Measurements from ENCODE around the gene SAMD14. TPM values are rescaled to one million over a fixed set of nuclear protein-coding genes. Genes with fewer than 3 reads are reported as not detected.

SAMD14 gene
- total RNA-seq, 4 donors from 2014 or later = 0.53 to 2.5 (median 1.0) TPM

DNA sequence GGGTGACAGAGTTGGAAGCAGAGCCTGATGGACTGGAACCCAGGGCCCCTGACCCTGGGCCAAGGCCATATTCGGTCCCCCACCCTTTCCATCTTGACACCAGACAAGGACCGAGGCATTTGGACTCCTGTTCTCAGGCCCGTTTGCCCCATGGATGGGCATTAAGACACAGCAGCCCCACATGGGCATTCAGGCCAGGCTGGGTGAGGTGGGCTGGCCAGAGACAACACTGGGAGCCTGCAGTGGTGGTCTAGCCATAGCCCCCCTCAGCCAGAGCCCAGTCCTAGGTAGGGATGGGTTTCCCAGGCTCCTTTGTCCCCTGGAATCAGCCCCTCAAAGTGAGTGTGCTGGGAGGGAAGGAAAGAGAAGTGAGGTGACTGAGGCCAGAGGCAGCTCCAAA, 33.2 kb downstream of the SAMD14 start:
- no peak for DNase-seq

DNA sequence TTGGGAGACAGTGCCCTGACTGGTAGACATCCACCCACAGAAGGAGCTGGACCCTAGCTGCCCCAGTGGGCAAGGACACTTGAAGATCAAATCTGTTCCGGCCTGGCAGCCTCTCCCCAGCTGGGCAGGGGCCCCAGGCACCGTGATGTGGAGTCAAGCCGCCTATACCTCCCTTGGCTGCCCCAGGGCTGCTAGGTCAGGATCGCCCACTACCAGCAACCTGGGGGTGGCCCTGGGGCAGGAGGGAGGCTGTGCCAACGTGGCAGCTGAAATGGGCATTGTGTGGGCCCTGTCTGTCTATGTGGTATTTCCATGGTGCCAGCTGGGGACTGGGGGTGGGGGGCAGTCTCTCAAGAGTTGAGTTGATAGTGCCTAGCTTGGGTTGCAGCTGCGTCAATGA, 33.9 kb downstream of the SAMD14 start:
- Histone ChIP-seq H3K9me3 (no peaks in the 10 kb centered on the region), H3K27ac (peak overlapping the region; percentile 85 to 98 (median 89)), H3K4me3 (peak overlapping the region; percentile 76 to 98 (median 90)), H3K4me1 (peaks cover 0 to 50% (median 5%) of the 10 kb centered on the region in 4 donors), H3K27me3 (no peaks in the 10 kb centered on the region), H3K36me3 (peaks cover 0 to 24% (median 0%) of the 10 kb centered on the region in 3 donors)
- TF ChIP-seq, protein P1, sequence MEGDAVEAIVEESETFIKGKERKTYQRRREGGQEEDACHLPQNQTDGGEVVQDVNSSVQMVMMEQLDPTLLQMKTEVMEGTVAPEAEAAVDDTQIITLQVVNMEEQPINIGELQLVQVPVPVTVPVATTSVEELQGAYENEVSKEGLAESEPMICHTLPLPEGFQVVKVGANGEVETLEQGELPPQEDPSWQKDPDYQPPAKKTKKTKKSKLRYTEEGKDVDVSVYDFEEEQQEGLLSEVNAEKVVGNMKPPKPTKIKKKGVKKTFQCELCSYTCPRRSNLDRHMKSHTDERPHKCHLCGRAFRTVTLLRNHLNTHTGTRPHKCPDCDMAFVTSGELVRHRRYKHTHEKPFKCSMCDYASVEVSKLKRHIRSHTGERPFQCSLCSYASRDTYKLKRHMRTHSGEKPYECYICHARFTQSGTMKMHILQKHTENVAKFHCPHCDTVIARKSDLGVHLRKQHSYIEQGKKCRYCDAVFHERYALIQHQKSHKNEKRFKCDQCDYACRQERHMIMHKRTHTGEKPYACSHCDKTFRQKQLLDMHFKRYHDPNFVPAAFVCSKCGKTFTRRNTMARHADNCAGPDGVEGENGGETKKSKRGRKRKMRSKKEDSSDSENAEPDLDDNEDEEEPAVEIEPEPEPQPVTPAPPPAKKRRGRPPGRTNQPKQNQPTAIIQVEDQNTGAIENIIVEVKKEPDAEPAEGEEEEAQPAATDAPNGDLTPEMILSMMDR (IDR thresholded peaks at IDR 0.05) = no peak
- no peak for TF ChIP-seq POLR2A (IDR thresholded peaks at IDR 0.05)
- peak in 1 of 3 donors; percentile 61 for DNase-seq

More for the DNA sequence above, 33.2 kb downstream of the SAMD14 start:
- Histone ChIP-seq H3K27me3 (no peaks in the 10 kb centered on the region), H3K27ac (peak overlapping the region in 2 of 4 donors; percentile 85 to 98), H3K36me3 (peaks cover 0 to 24% (median 0%) of the 10 kb centered on the region in 3 donors), H3K9me3 (no peaks in the 10 kb centered on the region), H3K4me3 (peak overlapping the region in 2 of 4 donors; percentile 76 to 85), H3K4me1 (peaks cover 0 to 55% (median 5%) of the 10 kb centered on the region in 4 donors)
- TF ChIP-seq, protein P1 (IDR thresholded peaks at IDR 0.05) = no peak
- no peak for TF ChIP-seq POLR2A (IDR thresholded peaks at IDR 0.05)

DNA sequence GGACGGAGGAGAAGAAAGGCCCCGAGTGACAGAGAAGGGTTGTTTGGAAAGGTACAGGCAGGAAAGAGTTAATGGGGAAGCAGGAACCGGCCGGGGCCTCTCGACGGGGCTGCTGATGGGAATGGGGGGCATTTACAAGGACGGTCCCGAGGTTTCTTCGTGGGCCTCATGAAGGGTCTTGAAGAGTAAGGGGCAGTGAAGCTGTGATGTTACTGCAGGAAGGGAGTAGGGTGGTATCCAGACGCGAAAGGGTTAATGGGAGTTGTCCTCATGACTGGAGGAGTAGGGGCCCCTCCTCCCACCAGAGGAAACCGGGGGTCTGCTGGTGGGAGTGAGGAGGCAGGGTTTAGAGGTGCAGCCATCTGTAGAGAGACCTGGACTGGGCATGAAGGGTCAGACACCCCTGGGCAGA, 34.3 kb downstream of the SAMD14 start:
- TF ChIP-seq POLR2A (IDR thresholded peaks at IDR 0.05) = no peak
- TF ChIP-seq, protein P1 (IDR thresholded peaks at IDR 0.05) = no peak
- Histone ChIP-seq H3K27me3 (no peaks in the 10 kb centered on the region), H3K4me3 (peak overlapping the region; percentile 76 to 98 (median 90)), H3K4me1 (peaks cover 0 to 46% (median 5%) of the 10 kb centered on the region in 4 donors), H3K27ac (peak overlapping the region; percentile 85 to 98 (median 89)), H3K9me3 (no peaks in the 10 kb centered on the region), H3K36me3 (peaks cover 0 to 24% (median 0%) of the 10 kb centered on the region in 3 donors)
- no peak for DNase-seq

DNA sequence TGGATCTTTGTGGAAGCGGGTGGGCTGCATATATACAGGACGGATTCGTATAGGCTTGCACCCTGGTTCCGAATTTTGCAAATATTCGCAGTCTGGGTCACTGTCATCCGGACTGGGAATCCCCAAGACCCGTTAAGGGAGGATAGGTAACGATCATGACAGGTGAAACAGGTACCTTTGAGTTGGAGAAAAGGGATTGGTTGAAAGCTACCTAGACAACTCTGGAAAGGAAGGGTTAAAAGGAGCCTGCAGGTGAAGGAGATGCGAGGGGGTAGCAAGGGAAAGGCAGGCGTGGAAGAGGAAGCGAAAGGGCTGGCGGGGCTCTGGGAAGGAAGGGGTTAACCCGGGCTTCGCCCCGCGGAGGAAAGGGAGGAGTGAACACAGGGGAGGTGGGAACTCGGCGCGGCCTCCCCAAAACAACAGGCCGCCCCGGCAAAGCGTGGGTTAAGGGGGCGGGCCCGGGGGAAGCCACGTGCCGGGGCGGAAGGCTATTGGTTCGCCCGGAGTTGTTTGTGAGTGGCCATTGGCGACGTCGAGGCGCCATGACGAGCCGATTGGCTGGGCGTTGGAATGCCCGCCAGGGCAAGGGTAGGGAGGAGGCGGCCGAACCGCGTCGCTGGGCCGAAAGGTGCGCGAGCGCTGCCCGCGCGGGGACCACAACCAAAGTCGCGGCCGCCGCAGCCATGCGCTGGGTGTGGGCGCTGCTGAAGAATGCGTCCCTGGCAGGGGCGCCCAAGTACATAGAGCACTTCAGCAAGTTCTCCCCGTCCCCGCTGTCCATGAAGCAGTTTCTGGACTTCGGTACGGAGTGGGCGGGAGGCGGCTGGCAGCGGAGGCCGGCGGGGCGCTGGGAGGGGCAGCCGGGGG, 35.0 kb downstream of the SAMD14 start, which contains the start of gene PDK2:
PDK2 (plus strand) TSS at position 599 of the 867 bp plus-strand sequence; CDS start at position 684, 85 bp downstream.
- H3K9me3 ChIP-seq = no peaks in the 10 kb centered on the region
- H3K36me3 ChIP-seq = peaks cover 0 to 30% (median 0%) of the 10 kb centered on the region in 3 donors
- H3K27ac ChIP-seq = peak within 1 kb of the TSS; percentile 85 to 98 (median 89)
- no peaks in the 10 kb centered on the region for H3K27me3 ChIP-seq
- DNase-seq = peak; percentile 95 to 98 (median 97)
- peaks cover 0 to 39% (median 5%) of the 10 kb centered on the region in 4 donors for H3K4me1 ChIP-seq
- H3K4me3 ChIP-seq = peak within 1 kb of the TSS; percentile 76 to 98 (median 90)
- TF ChIP-seq POLR2A (IDR thresholded peaks at IDR 0.05) = peak; percentile 89 to 93
- TF ChIP-seq, protein P1 (IDR thresholded peaks at IDR 0.05) = peak in 2 of 6 experiments; percentile 23 to 27

DNA sequence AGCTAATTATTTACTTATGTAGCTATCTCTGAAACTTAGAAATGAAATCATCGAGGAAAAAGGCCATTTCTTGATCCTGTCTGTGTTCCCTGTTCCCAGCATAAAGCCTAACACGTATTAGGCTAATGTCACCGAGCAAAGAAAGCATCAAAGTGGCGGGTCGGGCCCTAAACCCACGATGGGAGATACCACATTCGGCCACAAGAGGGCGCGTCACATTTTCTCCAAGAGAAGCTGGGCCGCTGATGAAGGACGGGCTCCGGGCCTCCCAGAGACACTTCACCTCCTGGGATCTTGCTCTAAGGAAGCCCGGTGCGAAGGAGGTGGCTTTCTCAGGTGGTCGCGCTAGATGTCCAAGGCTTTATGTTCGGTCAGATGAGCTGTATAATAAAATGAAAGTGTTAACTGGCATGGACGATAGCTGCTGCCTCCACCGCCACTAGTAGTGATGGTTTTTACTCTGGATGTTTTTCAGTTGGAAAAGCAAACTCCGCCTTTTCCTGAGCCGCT, 35.7 kb downstream of the SAMD14 start:
- no peaks in the 10 kb centered on the region for H3K27me3 ChIP-seq
- no peak for TF ChIP-seq POLR2A (IDR thresholded peaks at IDR 0.05)
- TF ChIP-seq, protein P1 (IDR thresholded peaks at IDR 0.05) = peak; percentile 89 to 97 (median 94)
- DNase-seq = peak; percentile 91 to 97 (median 94)
- peak overlapping the region; percentile 76 to 98 (median 90) for H3K4me3 ChIP-seq
- no peaks in the 10 kb centered on the region for H3K9me3 ChIP-seq
- peaks cover 0 to 36% (median 0%) of the 10 kb centered on the region in 3 donors for H3K36me3 ChIP-seq
- H3K4me1 ChIP-seq = peaks cover 0 to 33% (median 5%) of the 10 kb centered on the region in 4 donors
- peak overlapping the region; percentile 85 to 98 (median 89) for H3K27ac ChIP-seq

Data from Peyer's patch (tissue), 4 donors.